GM23338 (cell line): ENCODE measurements around the gene CACNA1B. TPM values are rescaled to one million over a fixed set of nuclear protein-coding genes. Genes with fewer than 3 reads are reported as not detected.

Source experiments
- ATAC-seq: fragments of 200-7000 bp; cut with Tn5 transposase; 3 replicates; pipeline ENCODE4 v1.9.1; 2020
- DNase-seq: peaks from one replicate; pipeline ENCODE4 v3.0.0-alpha.2; 2015; ENCODE audit warnings: low spot score
- H2AFZ ChIP-seq: fragments of 200-600 bp; sonication (generic); 2 replicates; pipeline ENCODE4 v1.8.0; 2016; ENCODE audit warnings: antibody characterized with exemption, mild to moderate bottlenecking, moderate library complexity
- H3F3A ChIP-seq: fragments of 200-600 bp; sonication (generic); replicated peaks from 2 replicates; pipeline ENCODE4 v1.8.0; 2017; ENCODE audit warnings: antibody characterized with exemption, mixed run types, low read depth
- H3K27ac ChIP-seq: fragments of 200-600 bp; sonication (generic); 2 replicates; pipeline ENCODE4 v1.6.1; 2016; ENCODE audit warnings: low read depth
- H3K27me3 ChIP-seq: fragments of 200-600 bp; sonication (generic); 2 replicates; pipeline ENCODE4 v1.8.0; 2016; ENCODE audit warnings: mild to moderate bottlenecking, mixed run types, moderate library complexity; ENCODE audit not compliant: insufficient read depth
- H3K36me3 ChIP-seq: fragments of 200-600 bp; sonication (generic); 2 replicates; pipeline ENCODE4 v1.8.0; 2016; ENCODE audit warnings: mild to moderate bottlenecking; ENCODE audit not compliant: insufficient read depth
- H3K4me1 ChIP-seq: fragments of 200-600 bp; sonication (generic); 2 replicates; pipeline ENCODE4 v1.8.0; 2016; ENCODE audit warnings: mild to moderate bottlenecking, moderate library complexity; ENCODE audit not compliant: insufficient read depth
- H3K4me2 ChIP-seq: fragments of 200-600 bp; sonication (generic); 2 replicates; pipeline ENCODE4 v1.7.1; 2017; ENCODE audit warnings: mixed run types
- H3K4me3 ChIP-seq: fragments of 200-600 bp; sonication (generic); 2 replicates; pipeline ENCODE4 v1.6.1; 2016; ENCODE audit warnings: mixed run types
- H3K79me2 ChIP-seq: fragments of 200-600 bp; sonication (generic); replicated peaks from 2 replicates; pipeline ENCODE4 v1.8.0; 2017; ENCODE audit warnings: mild to moderate bottlenecking; ENCODE audit not compliant: insufficient read depth
- H3K9me2 ChIP-seq: fragments of 200-600 bp; sonication (generic); 2 replicates; pipeline ENCODE4 v1.8.0; 2017; ENCODE audit not compliant: insufficient read depth
- H4K20me1 ChIP-seq: fragments of 200-600 bp; sonication (generic); replicated peaks from 2 replicates; pipeline ENCODE4 v1.8.0; 2017; ENCODE audit warnings: mild to moderate bottlenecking; ENCODE audit not compliant: insufficient read depth
- H3K27ac Mint-ChIP-seq: 2 replicates; pipeline ENCODE4 v1.8.0; 2020; ENCODE audit warnings: inconsistent platforms, mild to moderate bottlenecking, moderate library complexity, mixed read lengths
- H3K27me3 Mint-ChIP-seq: 3 replicates; pipeline ENCODE4 v1.8.0; 2022; ENCODE audit warnings: low read depth, mild to moderate bottlenecking, moderate library complexity, mixed read lengths, inconsistent platforms; ENCODE audit not compliant: insufficient read depth, poor library complexity
- H3K36me3 Mint-ChIP-seq: 3 replicates; pipeline ENCODE4 v1.8.0; 2021; ENCODE audit warnings: low read depth, mild to moderate bottlenecking, inconsistent platforms, moderate library complexity, mixed read lengths
- H3K4me1 Mint-ChIP-seq: 3 replicates; pipeline ENCODE4 v1.8.0; 2020; ENCODE audit warnings: mild to moderate bottlenecking, inconsistent platforms, mixed read lengths
- H3K4me3 Mint-ChIP-seq: 3 replicates; pipeline ENCODE4 v1.8.0; 2021; ENCODE audit warnings: moderate library complexity, mild to moderate bottlenecking, inconsistent platforms, mixed read lengths
- H3K9me3 Mint-ChIP-seq: 3 replicates; pipeline ENCODE4 v1.8.0; 2020; ENCODE audit warnings: moderate library complexity, mild to moderate bottlenecking, inconsistent platforms, mixed read lengths
- CREB1 ChIP-seq: fragments of 250-450 bp; sonication (Bioruptor Pico); IDR thresholded peaks from 2 replicates; pipeline ENCODE4 v1.5.0; 2020; ENCODE audit warnings: low read depth, mild to moderate bottlenecking, moderate library complexity
- EZH2phosphoT487 ChIP-seq: fragments of 200-600 bp; sonication (generic); IDR thresholded peaks from one replicate; pipeline ENCODE4 v1.8.1; 2018; ENCODE audit warnings: antibody characterized with exemption; ENCODE audit not compliant: unreplicated experiment
- JUNB ChIP-seq: IDR thresholded peaks from one replicate; pipeline ENCODE4 v1.6.1; 2016; ENCODE audit warnings: antibody characterized with exemption; ENCODE audit not compliant: unreplicated experiment
- NANOG ChIP-seq: IDR thresholded peaks from 2 replicates; pipeline ENCODE4 v1.6.1; 2016; ENCODE audit warnings: antibody characterized with exemption, borderline replicate concordance
- POLR2AphosphoS5 ChIP-seq: IDR thresholded peaks from 2 replicates; pipeline ENCODE4 v1.6.1; 2016; ENCODE audit warnings: antibody characterized with exemption, low read depth
- polyA plus RNA-seq: library from polyadenylated mRNA; unstranded; fragments of >200 nt; fragmentation: Nextera tagmentation; extraction: Ambion mirVana; gene quantifications from 2 replicates; pipeline ENCODE4 v1.2.1, GENCODE V29; 2016
- total RNA-seq: library from RNA; depleted of rRNA; stranded (reverse); fragments of >200 nt; shearing (Covaris generic); gene quantifications from 2 replicates; pipeline ENCODE4 v1.2.3, GENCODE V29; 2014
- TF ChIP-seq, protein P1 (sequence below), 2 experiments: fragments of 200-600 bp in 1 of 2; sonication (generic) in 1 of 2; conservative IDR thresholded peaks; 2 replicates each; pipeline versions ENCODE4 v1.5.1 to v1.6.1; 2016 to 2017; ENCODE audit warnings: antibody characterized with exemption in 2 of 2, low read depth in 2 of 2, mild to moderate bottlenecking in 2 of 2, moderate library complexity in 1 of 2
- TF ChIP-seq, protein P2 (sequence below): IDR thresholded peaks from one replicate; pipeline ENCODE4 v1.6.1; 2018; ENCODE audit warnings: antibody characterized with exemption; ENCODE audit not compliant: unreplicated experiment

CACNA1B gene
- total and polyA plus RNA-seq, 2 experiments from 2014 or later, result 1.1 to 10.4 TPM

DNA sequence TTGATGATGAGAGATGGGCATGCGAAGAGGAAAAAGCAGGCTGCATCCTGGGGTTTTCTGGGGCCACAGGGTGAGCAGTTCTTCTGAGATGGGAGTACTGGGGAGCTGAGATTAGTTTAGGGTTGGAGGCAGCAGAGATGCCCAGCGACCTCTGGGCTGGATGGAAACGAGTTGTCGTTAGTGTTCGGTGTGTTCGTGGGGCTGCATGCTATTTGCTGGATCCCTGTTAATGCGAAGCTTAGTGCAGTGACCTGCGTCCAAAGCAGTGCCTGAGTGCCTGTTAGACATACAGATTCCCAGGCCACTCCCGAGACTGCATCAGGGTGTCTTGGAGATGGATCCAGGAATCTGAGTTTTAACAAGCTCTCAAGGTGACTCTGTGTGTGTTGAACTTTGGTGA lies 201.3 kb downstream of the CACNA1B start:
- H2AFZ ChIP-seq, result no peak overlapping the region
- no peak overlapping the region for H3K4me3 ChIP-seq
- H3K4me1 ChIP-seq, result no peaks in the 10 kb centered on the region
- H4K20me1 ChIP-seq, result no peaks in the 10 kb centered on the region
- H3K79me2 ChIP-seq, result no peaks in the 10 kb centered on the region
- no peaks in the 10 kb centered on the region for H3K36me3 ChIP-seq
- DNase-seq, result no peak
- no peak for TF ChIP-seq EZH2phosphoT487
- TF ChIP-seq, protein P1, sequence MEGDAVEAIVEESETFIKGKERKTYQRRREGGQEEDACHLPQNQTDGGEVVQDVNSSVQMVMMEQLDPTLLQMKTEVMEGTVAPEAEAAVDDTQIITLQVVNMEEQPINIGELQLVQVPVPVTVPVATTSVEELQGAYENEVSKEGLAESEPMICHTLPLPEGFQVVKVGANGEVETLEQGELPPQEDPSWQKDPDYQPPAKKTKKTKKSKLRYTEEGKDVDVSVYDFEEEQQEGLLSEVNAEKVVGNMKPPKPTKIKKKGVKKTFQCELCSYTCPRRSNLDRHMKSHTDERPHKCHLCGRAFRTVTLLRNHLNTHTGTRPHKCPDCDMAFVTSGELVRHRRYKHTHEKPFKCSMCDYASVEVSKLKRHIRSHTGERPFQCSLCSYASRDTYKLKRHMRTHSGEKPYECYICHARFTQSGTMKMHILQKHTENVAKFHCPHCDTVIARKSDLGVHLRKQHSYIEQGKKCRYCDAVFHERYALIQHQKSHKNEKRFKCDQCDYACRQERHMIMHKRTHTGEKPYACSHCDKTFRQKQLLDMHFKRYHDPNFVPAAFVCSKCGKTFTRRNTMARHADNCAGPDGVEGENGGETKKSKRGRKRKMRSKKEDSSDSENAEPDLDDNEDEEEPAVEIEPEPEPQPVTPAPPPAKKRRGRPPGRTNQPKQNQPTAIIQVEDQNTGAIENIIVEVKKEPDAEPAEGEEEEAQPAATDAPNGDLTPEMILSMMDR (conservative IDR thresholded peaks at IDR 0.05; ENCODE audit: low read depth in 2 of 2), result no peak
- no peaks in the 10 kb centered on the region for H3K9me2 ChIP-seq
- Mint-ChIP-seq H3K27ac (no peak overlapping the region), H3K27me3 (peaks cover 6% of the 10 kb centered on the region), H3K4me3 (no peak overlapping the region), H3K36me3 (peaks cover 57% of the 10 kb centered on the region), H3K9me3 (peaks cover 2% of the 10 kb centered on the region; the same call in 2 of the 3 replicates), H3K4me1 (peaks cover 2% of the 10 kb centered on the region; the same call in 2 of the 3 replicates)
- no peak overlapping the region for H3K27ac ChIP-seq
- H3F3A ChIP-seq, result no peaks in the 10 kb centered on the region
- H3K27me3 ChIP-seq, result no peaks in the 10 kb centered on the region
- H3K4me2 ChIP-seq, result no peak overlapping the region
- ATAC-seq, result no peak

DNA sequence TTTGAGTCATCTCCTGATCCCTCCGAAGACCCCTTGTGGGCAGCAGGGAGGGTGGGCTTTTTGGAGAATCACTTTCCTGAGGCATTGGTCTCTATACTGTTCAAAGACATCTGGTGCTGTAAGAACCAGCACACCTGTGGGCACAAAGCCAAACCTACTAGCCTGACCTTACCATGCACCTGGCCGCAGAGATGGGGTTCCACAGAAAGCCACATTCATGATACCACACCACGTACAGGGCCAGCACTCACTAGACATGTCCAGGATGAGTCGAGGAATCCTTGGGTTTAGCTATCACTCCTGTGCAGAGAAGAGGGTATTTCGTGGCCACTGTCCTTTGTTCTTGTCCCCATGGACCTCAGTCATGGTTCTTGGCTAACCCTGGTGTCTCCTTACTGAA lies 203.4 kb downstream of the CACNA1B start:
- Mint-ChIP-seq H3K36me3 (peaks cover 75% of the 10 kb centered on the region), H3K9me3 (peaks cover 23% of the 10 kb centered on the region), H3K4me3 (no peak overlapping the region), H3K4me1 (no peaks in the 10 kb centered on the region), H3K27me3 (peaks cover 4% of the 10 kb centered on the region), H3K27ac (no peak overlapping the region)
- H3K4me3 ChIP-seq, result no peak overlapping the region
- ATAC-seq (no peak), DNase-seq (no peak)
- no peaks in the 10 kb centered on the region; the same call in 1 of the 2 replicates for H3K36me3 ChIP-seq
- no peaks in the 10 kb centered on the region for H3K27me3 ChIP-seq
- no peaks in the 10 kb centered on the region for H3K9me2 ChIP-seq
- no peaks in the 10 kb centered on the region for H3K79me2 ChIP-seq
- H3K4me1 ChIP-seq, result no peaks in the 10 kb centered on the region
- H4K20me1 ChIP-seq, result no peaks in the 10 kb centered on the region
- no peaks in the 10 kb centered on the region for H3F3A ChIP-seq
- no peak overlapping the region for H3K4me2 ChIP-seq
- no peak overlapping the region for H2AFZ ChIP-seq
- no peak overlapping the region for H3K27ac ChIP-seq
- no peak for TF ChIP-seq EZH2phosphoT487
- TF ChIP-seq NANOG, result no peak
- TF ChIP-seq, protein P1 (conservative IDR thresholded peaks at IDR 0.05; ENCODE audit: low read depth in 2 of 2), result no peak
- TF ChIP-seq POLR2AphosphoS5, result no peak
- TF ChIP-seq, protein P2, sequence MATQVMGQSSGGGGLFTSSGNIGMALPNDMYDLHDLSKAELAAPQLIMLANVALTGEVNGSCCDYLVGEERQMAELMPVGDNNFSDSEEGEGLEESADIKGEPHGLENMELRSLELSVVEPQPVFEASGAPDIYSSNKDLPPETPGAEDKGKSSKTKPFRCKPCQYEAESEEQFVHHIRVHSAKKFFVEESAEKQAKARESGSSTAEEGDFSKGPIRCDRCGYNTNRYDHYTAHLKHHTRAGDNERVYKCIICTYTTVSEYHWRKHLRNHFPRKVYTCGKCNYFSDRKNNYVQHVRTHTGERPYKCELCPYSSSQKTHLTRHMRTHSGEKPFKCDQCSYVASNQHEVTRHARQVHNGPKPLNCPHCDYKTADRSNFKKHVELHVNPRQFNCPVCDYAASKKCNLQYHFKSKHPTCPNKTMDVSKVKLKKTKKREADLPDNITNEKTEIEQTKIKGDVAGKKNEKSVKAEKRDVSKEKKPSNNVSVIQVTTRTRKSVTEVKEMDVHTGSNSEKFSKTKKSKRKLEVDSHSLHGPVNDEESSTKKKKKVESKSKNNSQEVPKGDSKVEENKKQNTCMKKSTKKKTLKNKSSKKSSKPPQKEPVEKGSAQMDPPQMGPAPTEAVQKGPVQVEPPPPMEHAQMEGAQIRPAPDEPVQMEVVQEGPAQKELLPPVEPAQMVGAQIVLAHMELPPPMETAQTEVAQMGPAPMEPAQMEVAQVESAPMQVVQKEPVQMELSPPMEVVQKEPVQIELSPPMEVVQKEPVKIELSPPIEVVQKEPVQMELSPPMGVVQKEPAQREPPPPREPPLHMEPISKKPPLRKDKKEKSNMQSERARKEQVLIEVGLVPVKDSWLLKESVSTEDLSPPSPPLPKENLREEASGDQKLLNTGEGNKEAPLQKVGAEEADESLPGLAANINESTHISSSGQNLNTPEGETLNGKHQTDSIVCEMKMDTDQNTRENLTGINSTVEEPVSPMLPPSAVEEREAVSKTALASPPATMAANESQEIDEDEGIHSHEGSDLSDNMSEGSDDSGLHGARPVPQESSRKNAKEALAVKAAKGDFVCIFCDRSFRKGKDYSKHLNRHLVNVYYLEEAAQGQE, result no peak
- no peak for TF ChIP-seq JUNB
- TF ChIP-seq CREB1 (CRISPR knock-in tag), result no peak
